IMR-90 (cell line): ENCODE data around the gene PCYOX1L. TPM values are rescaled to one million over a fixed set of nuclear protein-coding genes. Genes with fewer than 3 reads are reported as not detected.

Experiments used
- ATAC-seq: fragments of 200-7000 bp; cut with Tn5 transposase; 2 replicates; pipeline ENCODE4 v1.9.1; 2020; ENCODE audit warnings: low read depth, mild to moderate bottlenecking, moderate library complexity
- BruUV-seq: library from RNA; stranded (reverse); fragments of 400-500 nt; replicated peaks from 2 replicates; lab custom pipeline; 2021; lab: Mats Ljungman, UMichigan
- CTCF ChIA-PET: fragments of 300-600 bp; formaldehyde crosslinking; extraction: SDS; loops from one replicate; lab custom pipeline; 2021; ENCODE audit warnings: antibody characterized with exemption; lab: Yijun Ruan, JAX
- POLR2A ChIA-PET: fragments of 300-600 bp; sonication (Branson Sonifier 250); formaldehyde crosslinking; loops from one replicate; lab custom pipeline; 2022; ENCODE audit warnings: antibody characterized with exemption; ENCODE audit not compliant: unreplicated experiment; lab: Charles Lee
- DNase-seq: peaks from one replicate; pipeline ENCODE4 v3.0.0; 2013
- H2AFZ ChIP-seq: replicated peaks from 2 replicates; pipeline ENCODE3; 2013; ENCODE audit warnings: low read length, mild to moderate bottlenecking; ENCODE audit not compliant: poor library complexity
- H2AK5ac ChIP-seq: 2 replicates; pipeline ENCODE4 v1.6.1; 2013; ENCODE audit warnings: low read depth, low read length, inconsistent platforms
- H2AK9ac ChIP-seq: replicated peaks from 2 replicates; pipeline ENCODE3; 2013; ENCODE audit warnings: mild to moderate bottlenecking, low read depth, low read length, moderate library complexity; ENCODE audit not compliant: poor library complexity
- H2BK120ac ChIP-seq: 2 replicates; pipeline ENCODE4 v1.6.1; 2013; ENCODE audit warnings: low read depth, low read length, inconsistent platforms
- H2BK15ac ChIP-seq: 3 replicates; pipeline ENCODE4 v1.6.1; 2013; ENCODE audit warnings: low read depth, low read length, inconsistent platforms
- H2BK20ac ChIP-seq: 2 replicates; pipeline ENCODE4 v1.6.1; 2013; ENCODE audit warnings: low read depth, mild to moderate bottlenecking, inconsistent platforms, low read length, moderate library complexity
- H2BK5ac ChIP-seq: 2 replicates; pipeline ENCODE4 v1.6.1; 2013; ENCODE audit warnings: mild to moderate bottlenecking, low read depth, low read length, inconsistent platforms; ENCODE audit not compliant: poor library complexity, severe bottlenecking
- H3K14ac ChIP-seq: replicated peaks from 2 replicates; pipeline ENCODE4 v1.6.1; 2013; ENCODE audit warnings: low read depth, low read length, inconsistent platforms
- H3K18ac ChIP-seq: 2 replicates; pipeline ENCODE4 v1.6.1; 2013; ENCODE audit warnings: low read depth, low read length, control low read depth
- H3K23ac ChIP-seq: 2 replicates; pipeline ENCODE4 v1.6.1; 2013; ENCODE audit warnings: low read depth, low read length, inconsistent platforms
- H3K27ac ChIP-seq: 2 replicates; pipeline ENCODE4 v1.5.1; 2013; ENCODE audit warnings: mild to moderate bottlenecking, control low read depth, low read length; ENCODE audit not compliant: insufficient read depth
- H3K27me3 ChIP-seq: 2 replicates; pipeline ENCODE4 v1.6.1; 2013; ENCODE audit warnings: low read length; ENCODE audit not compliant: control insufficient read depth, insufficient read depth
- H3K36me3 ChIP-seq: 2 replicates; pipeline ENCODE4 v1.6.1; 2013; ENCODE audit warnings: low read length, mixed read lengths; ENCODE audit not compliant: control insufficient read depth, insufficient read depth
- H3K4ac ChIP-seq: 2 replicates; pipeline ENCODE4 v1.6.1; 2013; ENCODE audit warnings: low read depth, low read length, inconsistent platforms
- H3K4me1 ChIP-seq: 2 replicates; pipeline ENCODE4 v1.6.1; 2013; ENCODE audit warnings: low read length, mixed read lengths; ENCODE audit not compliant: control insufficient read depth, insufficient read depth
- H3K4me2 ChIP-seq: 2 replicates; pipeline ENCODE4 v1.6.1; 2013; ENCODE audit warnings: low read depth, mild to moderate bottlenecking, control low read depth, low read length, moderate library complexity
- H3K4me3 ChIP-seq: 2 replicates; pipeline ENCODE4 v1.5.1; 2013; ENCODE audit warnings: low read depth, mild to moderate bottlenecking, control low read depth, low read length, moderate library complexity; ENCODE audit not compliant: insufficient read depth
- H3K56ac ChIP-seq: 2 replicates; pipeline ENCODE4 v1.6.1; 2013; ENCODE audit warnings: low read length, inconsistent platforms; ENCODE audit not compliant: insufficient read depth; ENCODE audit errors: extremely low read depth
- H3K79me1 ChIP-seq, 2 experiments: 2 replicates each; pipeline ENCODE4 v1.6.1; 2013; ENCODE audit warnings: low read length in 2 of 2, inconsistent platforms in 1 of 2, low read depth in 1 of 2
- H3K9ac ChIP-seq: 2 replicates; pipeline ENCODE4 v1.6.1; 2013; ENCODE audit warnings: low read depth, low read length, control low read depth
- H3K9me1 ChIP-seq: 2 replicates; pipeline ENCODE4 v1.6.1; 2013; ENCODE audit warnings: low read length, inconsistent platforms; ENCODE audit not compliant: insufficient read depth
- H3K9me3 ChIP-seq: 2 replicates; pipeline ENCODE4 v1.6.1; 2013; ENCODE audit warnings: low read length; ENCODE audit not compliant: control insufficient read depth, insufficient read depth
- H4K20me1 ChIP-seq: 2 replicates; pipeline ENCODE4 v1.6.1; 2013; ENCODE audit warnings: low read length, inconsistent platforms; ENCODE audit not compliant: insufficient read depth
- H4K5ac ChIP-seq: 2 replicates; pipeline ENCODE4 v1.6.1; 2013; ENCODE audit warnings: mild to moderate bottlenecking, low read depth, low read length, control low read depth
- H4K8ac ChIP-seq, 2 experiments: 2 replicates each; pipeline ENCODE4 v1.6.1; 2013; ENCODE audit warnings: low read depth in 2 of 2, low read length in 2 of 2, control low read depth in 1 of 2, inconsistent platforms in 1 of 2
- H4K91ac ChIP-seq: 2 replicates; pipeline ENCODE4 v1.6.1; 2013; ENCODE audit warnings: low read depth, low read length, inconsistent platforms; ENCODE audit not compliant: insufficient read depth
- BHLHE40 ChIP-seq: fragments of 150-350 bp; IDR thresholded peaks from 2 replicates; pipeline ENCODE4 v1.6.1; 2016; ENCODE audit warnings: mild to moderate bottlenecking, low read depth, low read length
- CEBPB ChIP-seq: IDR thresholded peaks from 2 replicates; pipeline ENCODE4 v1.6.1; 2012; ENCODE audit warnings: low read depth, low read length, improper control_type of control experiment
- CHD1 ChIP-seq: IDR thresholded peaks from 2 replicates; pipeline ENCODE4 v1.6.1; 2012; ENCODE audit warnings: low read depth, low read length, improper control_type of control experiment
- CTCF ChIP-seq: conservative IDR thresholded peaks from 2 replicates; pipeline ENCODE4 v1.5.1; 2012; ENCODE audit warnings: mild to moderate bottlenecking, low read depth, low read length, improper control_type of control experiment
- ELK1 ChIP-seq: fragments of 150-350 bp; IDR thresholded peaks from 2 replicates; pipeline ENCODE4 v1.6.1; 2016; ENCODE audit warnings: low read depth, mild to moderate bottlenecking, low read length, moderate library complexity, borderline replicate concordance
- FOS ChIP-seq: fragments of 150-350 bp; IDR thresholded peaks from 2 replicates; pipeline ENCODE4 v1.6.1; 2016; ENCODE audit warnings: low read depth, low read length
- MAFK ChIP-seq: IDR thresholded peaks from 2 replicates; pipeline ENCODE4 v1.6.1; 2012; ENCODE audit warnings: low read depth, low read length, improper control_type of control experiment
- MAZ ChIP-seq: IDR thresholded peaks from 2 replicates; pipeline ENCODE4 v1.6.1; 2012; ENCODE audit warnings: low read depth, mild to moderate bottlenecking, low read length, improper control_type of control experiment, moderate library complexity, borderline replicate concordance
- MXI1 ChIP-seq: IDR thresholded peaks from 2 replicates; pipeline ENCODE4 v1.6.1; 2012; ENCODE audit warnings: low read depth, mild to moderate bottlenecking, low read length, moderate library complexity, borderline replicate concordance
- NFE2L2 ChIP-seq: fragments of 150-350 bp; IDR thresholded peaks from 2 replicates; pipeline ENCODE4 v1.6.1; 2016; ENCODE audit warnings: low read depth, mild to moderate bottlenecking, low read length
- POLR2A ChIP-seq: IDR thresholded peaks from 2 replicates; pipeline ENCODE4 v1.6.1; 2012; ENCODE audit warnings: mild to moderate bottlenecking, low read depth, low read length
- RAD21 ChIP-seq: IDR thresholded peaks from 2 replicates; pipeline ENCODE4 v1.6.1; 2012; ENCODE audit warnings: low read length, improper control_type of control experiment
- RCOR1 ChIP-seq: IDR thresholded peaks from 2 replicates; pipeline ENCODE4 v1.6.1; 2012; ENCODE audit warnings: mild to moderate bottlenecking, low read length, improper control_type of control experiment; ENCODE audit not compliant: insufficient replicate concordance
- RFX5 ChIP-seq: IDR thresholded peaks from 2 replicates; pipeline ENCODE4 v1.8.0; 2012; ENCODE audit warnings: low read depth, mild to moderate bottlenecking, low read length, moderate library complexity
- SMC3 ChIP-seq: fragments of 150-350 bp; IDR thresholded peaks from 2 replicates; pipeline ENCODE4 v1.6.1; 2016; ENCODE audit warnings: low read depth, mild to moderate bottlenecking, antibody characterized with exemption, low read length, moderate library complexity
- USF2 ChIP-seq: fragments of 150-350 bp; IDR thresholded peaks from 2 replicates; pipeline ENCODE4 v1.6.1; 2017; ENCODE audit warnings: mild to moderate bottlenecking, antibody characterized with exemption, low read length, low read depth
- WGBS, 2 experiments: methylation state at CpG; one replicate each; pipeline versions ENCODE4 v1.1.5 to v1.1.7; 2013; ENCODE audit warnings: missing lambda C conversion rate in 2 of 2; ENCODE audit not compliant: insufficient read length in 1 of 2; ENCODE audit errors: extremely low coverage in 2 of 2; 5-methylcytosine and 5-hydroxymethylcytosine counted together
- dilution Hi-C: fragments of 300-500 bp; cut with HindIII; formaldehyde crosslinking; loops from one replicate; pipeline ENCODE4 v1.14.3; 2018; ENCODE audit warnings: low sequenced_read_pairs; ENCODE audit not compliant: unreplicated experiment
- in situ Hi-C: fragments of 300-500 bp; cut with MboI; formaldehyde crosslinking; loops from 3 replicates; pipeline ENCODE4 v1.14.3; 2019; ENCODE audit warnings: low sequenced_read_pairs, inconsistent platforms, mixed read lengths
- intact Hi-C: fragments of 100-400 bp; cut with micrococcal nuclease; formaldehyde crosslinking; loops from 2 replicates; pipeline ENCODE4 v1.10.0; 2022
- polyA plus RNA-seq, 3 experiments: library from polyadenylated mRNA; depleted of rRNA; stranded (reverse); fragments of >200 nt; gene quantifications; 2 replicates each; pipeline ENCODE4 v1.2.3, GENCODE V29; 2012; ENCODE audit warnings: low replicate concordance in 1 of 3
- total RNA-seq: library from RNA; depleted of rRNA; stranded (reverse); fragments of >200 nt; gene quantifications from 2 replicates; pipeline ENCODE4 v1.2.3, GENCODE V29; 2012

The PCYOX1L gene
- total and polyA plus RNA-seq, 2 of the 4 experiments (the other 2 are of a cell fraction): 7.0 to 14.3 TPM

- no peak for DNase-seq
- H3K27ac ChIP-seq: no peak overlapping the region
- H2BK120ac ChIP-seq: no peak overlapping the region; the same call in 1 of the 2 replicates
- in situ Hi-C loops (no loop called here), dilution Hi-C loops (no loop called here), intact Hi-C loops (loop anchor here (2.0 kb wide), 1 partner anchor 235 kb away; no protein-coding TSS in a partner anchor)
- H3K4me1 ChIP-seq: peaks cover 29% of the 10 kb centered on the region
- H2AK9ac ChIP-seq: no peak overlapping the region
- peaks cover under 1% of the 10 kb centered on the region; the same call in 1 of the 2 replicates for H3K9me3 ChIP-seq
- no peak overlapping the region for H3K56ac ChIP-seq
- no peak overlapping the region for H4K5ac ChIP-seq
- H3K9ac ChIP-seq: no peak overlapping the region
- H3K27me3 ChIP-seq: no peaks in the 10 kb centered on the region
- H4K91ac ChIP-seq: peak overlapping the region; percentile 32; the same call in 1 of the 2 replicates
- WGBS, 2 experiments: 60% methylated on average over 2 of the region's 9 CpGs; no CpG with 5 or more reads in 1 of the 2 experiments
- H2BK15ac ChIP-seq: no peak overlapping the region; the same call in 2 of the 3 replicates
- H3K79me1 ChIP-seq: peaks cover 5 to 11% of the 10 kb centered on the region in 2 experiments; a peak in 1 of 4 replicates
- no peak overlapping the region for H2BK20ac ChIP-seq
- H2AK5ac ChIP-seq: peak overlapping the region; percentile 61; the same call in 1 of the 2 replicates
- H3K4me2 ChIP-seq: no peak overlapping the region
- H2AFZ ChIP-seq: no peak overlapping the region
- no peak for ATAC-seq
- H2BK5ac ChIP-seq: no peak overlapping the region
- no peaks in the 10 kb centered on the region; the same call in 1 of the 2 replicates for H4K20me1 ChIP-seq
- H3K36me3 ChIP-seq: no peaks in the 10 kb centered on the region
- peak overlapping the region in 1 of 2 experiments; percentile 2; a peak in 1 of 4 replicates for H4K8ac ChIP-seq
- H3K23ac ChIP-seq: no peak overlapping the region
- H3K9me1 ChIP-seq: peaks cover 9% of the 10 kb centered on the region; the same call in 1 of the 2 replicates
- H3K14ac ChIP-seq: no peak overlapping the region
- no peak overlapping the region for H3K18ac ChIP-seq
- POLR2A ChIA-PET: interaction anchor here (1.0 kb wide), 1 partner anchor 49 kb away, joined by 3 read pairs; no protein-coding TSS in a partner anchor
- no peak overlapping the region for H3K4me3 ChIP-seq
- no TSS peak for BruUV-seq
- CTCF ChIA-PET: no interaction called here
- no peak for TF ChIP-seq POLR2A
- no peak for TF ChIP-seq MAFK
- TF ChIP-seq SMC3: no peak
- no peak for TF ChIP-seq USF2
- no peak for TF ChIP-seq CHD1
- no peak for TF ChIP-seq CTCF
- TF ChIP-seq FOS: no peak
- no peak for TF ChIP-seq CEBPB
- no peak for TF ChIP-seq BHLHE40
- TF ChIP-seq NFE2L2: no peak
- no peak for TF ChIP-seq RFX5
- no peak for TF ChIP-seq MXI1
- TF ChIP-seq RAD21: no peak
- TF ChIP-seq RCOR1: no peak
- no peak for TF ChIP-seq ELK1
- no peak for TF ChIP-seq MAZ
- H3K4ac ChIP-seq: peak overlapping the region; percentile 1; the same call in 1 of the 2 replicates
Measured at GRCh38 chr5:149383399-149383798, 25.6 kb downstream of the PCYOX1L start.
